GM12801 (cell line): Measurements from ENCODE around the gene THAP3.

Experiments
- TF ChIP-seq, protein P1 (sequence below): IDR thresholded peaks from one replicate; pipeline ENCODE4 v1.5.1; 2011; ENCODE audit warnings: control low read depth; ENCODE audit not compliant: insufficient read length; ENCODE audit errors: extremely low read depth

THAP3 gene

DNA sequence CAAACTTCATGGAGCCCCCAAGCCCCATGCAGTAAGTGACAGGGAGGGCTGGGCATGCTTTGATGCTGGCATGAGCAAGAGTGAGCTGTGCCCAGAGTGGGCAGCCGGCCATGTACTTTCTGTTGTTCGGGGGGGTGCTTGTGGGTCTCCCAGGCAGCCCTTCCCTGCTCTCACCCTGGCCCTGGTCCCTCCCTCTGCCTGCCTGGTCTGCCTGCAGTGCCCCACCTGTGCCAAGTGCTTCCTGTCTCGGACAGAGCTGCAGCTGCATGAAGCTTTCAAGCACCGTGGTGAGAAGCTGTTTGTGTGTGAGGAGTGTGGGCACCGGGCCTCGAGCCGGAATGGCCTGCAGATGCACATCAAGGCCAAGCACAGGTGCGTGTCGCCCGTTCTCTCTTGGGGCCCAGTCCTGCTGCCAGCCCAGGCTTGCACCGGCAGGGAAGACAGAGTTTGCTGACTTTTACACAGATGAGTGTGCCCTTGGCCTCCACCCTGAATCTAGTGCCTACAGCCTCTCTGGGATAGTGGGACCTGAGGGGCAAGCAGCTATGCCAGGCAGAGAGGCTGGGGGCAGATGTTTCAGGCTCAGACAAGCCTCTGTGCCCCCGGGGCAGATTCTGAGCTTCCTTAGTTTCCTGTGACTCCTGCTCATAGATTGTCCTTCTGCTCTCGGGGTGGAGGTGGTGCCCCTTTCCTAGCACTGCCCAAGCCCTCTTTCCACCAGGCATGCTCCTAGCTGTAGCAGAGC lies 37.2 kb upstream of the THAP3 start:
- TF ChIP-seq, protein P1, sequence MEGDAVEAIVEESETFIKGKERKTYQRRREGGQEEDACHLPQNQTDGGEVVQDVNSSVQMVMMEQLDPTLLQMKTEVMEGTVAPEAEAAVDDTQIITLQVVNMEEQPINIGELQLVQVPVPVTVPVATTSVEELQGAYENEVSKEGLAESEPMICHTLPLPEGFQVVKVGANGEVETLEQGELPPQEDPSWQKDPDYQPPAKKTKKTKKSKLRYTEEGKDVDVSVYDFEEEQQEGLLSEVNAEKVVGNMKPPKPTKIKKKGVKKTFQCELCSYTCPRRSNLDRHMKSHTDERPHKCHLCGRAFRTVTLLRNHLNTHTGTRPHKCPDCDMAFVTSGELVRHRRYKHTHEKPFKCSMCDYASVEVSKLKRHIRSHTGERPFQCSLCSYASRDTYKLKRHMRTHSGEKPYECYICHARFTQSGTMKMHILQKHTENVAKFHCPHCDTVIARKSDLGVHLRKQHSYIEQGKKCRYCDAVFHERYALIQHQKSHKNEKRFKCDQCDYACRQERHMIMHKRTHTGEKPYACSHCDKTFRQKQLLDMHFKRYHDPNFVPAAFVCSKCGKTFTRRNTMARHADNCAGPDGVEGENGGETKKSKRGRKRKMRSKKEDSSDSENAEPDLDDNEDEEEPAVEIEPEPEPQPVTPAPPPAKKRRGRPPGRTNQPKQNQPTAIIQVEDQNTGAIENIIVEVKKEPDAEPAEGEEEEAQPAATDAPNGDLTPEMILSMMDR, result no peak

DNA sequence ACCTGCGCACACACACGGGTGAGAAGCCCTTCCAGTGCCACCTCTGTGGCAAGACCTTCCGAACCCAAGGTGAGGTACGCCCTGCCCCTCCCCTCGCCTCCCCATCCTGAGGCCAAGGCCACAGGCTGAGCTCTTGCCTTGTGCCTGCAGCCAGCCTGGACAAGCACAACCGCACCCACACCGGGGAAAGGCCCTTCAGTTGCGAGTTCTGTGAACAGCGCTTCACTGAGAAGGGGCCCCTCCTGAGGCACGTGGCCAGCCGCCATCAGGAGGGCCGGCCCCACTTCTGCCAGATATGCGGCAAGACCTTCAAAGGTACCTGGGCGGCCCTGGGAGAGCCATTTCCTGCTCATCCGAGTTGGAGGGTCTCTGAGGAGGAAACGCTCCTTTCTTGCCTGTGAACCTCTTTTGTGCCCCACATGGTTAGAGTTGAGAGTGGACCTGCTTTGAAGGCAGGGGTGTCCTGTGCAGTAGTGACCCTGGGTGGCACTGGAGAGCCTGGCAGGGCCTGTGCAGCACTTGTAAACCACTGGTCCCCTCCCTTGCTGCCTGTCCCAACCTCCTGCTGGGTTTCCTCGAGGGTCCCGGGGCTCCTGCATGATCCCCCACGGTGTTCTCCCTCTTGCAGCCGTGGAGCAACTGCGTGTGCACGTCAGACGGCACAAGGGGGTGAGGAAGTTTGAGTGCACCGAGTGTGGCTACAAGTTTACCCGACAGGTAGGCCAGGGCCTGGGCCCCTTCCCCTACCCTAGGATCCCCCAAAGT lies 36.4 kb upstream of the THAP3 start:
- TF ChIP-seq, protein P1, result no peak

DNA sequence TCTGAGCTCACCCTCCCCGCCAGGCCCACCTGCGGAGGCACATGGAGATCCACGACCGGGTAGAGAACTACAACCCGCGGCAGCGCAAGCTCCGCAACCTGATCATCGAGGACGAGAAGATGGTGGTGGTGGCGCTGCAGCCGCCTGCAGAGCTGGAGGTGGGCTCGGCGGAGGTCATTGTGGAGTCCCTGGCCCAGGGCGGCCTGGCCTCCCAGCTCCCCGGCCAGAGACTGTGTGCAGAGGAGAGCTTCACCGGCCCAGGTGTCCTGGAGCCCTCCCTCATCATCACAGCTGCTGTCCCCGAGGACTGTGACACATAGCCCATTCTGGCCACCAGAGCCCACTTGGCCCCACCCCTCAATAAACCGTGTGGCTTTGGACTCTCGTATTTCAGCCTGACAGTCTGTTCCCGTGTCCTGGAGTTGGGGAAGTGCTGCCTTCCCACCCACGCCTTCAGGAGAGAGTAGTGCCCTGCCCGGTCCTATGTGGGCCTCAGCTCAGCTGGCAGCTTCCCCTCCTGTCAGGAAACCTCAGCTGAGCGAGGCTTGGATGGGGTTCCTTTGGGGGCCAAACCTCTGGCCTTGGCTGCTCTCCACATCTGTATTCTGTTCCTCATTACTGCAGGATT lies 35.7 kb upstream of the THAP3 start:
- TF ChIP-seq, protein P1, result no peak

DNA sequence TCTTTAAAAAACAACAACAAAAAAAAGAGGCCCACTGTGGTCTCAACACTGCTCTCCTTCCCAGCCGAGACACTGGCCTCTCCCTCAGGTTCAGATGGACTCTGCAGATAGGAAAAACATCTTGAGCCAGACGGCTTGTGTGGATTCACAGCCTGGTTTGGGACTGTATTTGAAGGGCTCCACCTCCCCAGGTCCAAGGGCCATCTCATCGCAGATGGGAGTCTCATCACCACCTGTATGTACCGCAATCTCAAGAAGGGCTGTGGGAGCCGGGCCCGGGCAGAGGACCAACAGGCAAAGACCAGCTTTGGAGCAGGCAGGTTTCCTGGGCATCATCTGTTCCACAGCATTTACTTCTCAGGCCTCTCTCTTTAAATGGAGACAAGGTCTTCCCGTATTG lies 34.6 kb upstream of the THAP3 start:
- TF ChIP-seq, protein P1, result no peak

DNA sequence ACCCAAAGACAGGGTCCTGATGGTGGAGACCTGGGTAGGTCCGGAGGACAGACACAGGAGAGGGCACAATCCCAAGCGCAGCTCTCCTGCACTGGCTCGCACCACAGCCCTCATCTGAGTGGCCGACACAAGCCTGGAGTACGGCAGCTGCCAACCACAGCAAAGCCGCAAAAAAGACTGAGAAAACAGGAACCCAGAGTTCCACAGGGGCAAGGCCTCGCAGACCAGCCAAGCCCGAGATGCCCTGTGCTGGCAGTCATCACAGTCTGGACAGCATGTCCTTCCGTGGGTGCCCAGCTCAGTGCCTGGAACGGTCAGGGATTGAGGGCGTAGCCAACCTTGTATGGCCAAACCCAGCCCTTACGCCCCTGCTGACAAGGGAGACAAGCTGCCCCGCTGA lies 33.4 kb upstream of the THAP3 start:
- TF ChIP-seq, protein P1, result no peak

DNA sequence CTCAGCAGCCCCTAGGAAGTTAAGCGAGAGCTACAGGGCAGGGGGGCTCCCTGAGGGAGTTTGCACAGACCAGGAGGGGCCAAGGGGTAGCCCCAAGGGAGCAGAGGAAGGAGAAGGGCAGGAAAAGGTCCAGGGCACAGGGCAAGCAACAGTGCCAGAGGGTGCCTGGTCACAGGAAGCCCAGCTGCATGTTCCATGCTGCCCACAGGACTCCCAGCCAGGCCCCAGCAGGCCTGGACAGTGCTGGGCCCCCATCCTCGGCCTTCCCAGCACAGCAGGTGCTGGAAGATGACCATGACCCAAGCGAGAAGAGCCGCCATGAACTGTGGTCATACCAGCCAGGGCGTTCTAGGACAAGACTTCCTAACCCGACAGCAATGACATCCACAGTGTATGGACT lies 33.0 kb upstream of the THAP3 start:
- TF ChIP-seq, protein P1, result no peak

DNA sequence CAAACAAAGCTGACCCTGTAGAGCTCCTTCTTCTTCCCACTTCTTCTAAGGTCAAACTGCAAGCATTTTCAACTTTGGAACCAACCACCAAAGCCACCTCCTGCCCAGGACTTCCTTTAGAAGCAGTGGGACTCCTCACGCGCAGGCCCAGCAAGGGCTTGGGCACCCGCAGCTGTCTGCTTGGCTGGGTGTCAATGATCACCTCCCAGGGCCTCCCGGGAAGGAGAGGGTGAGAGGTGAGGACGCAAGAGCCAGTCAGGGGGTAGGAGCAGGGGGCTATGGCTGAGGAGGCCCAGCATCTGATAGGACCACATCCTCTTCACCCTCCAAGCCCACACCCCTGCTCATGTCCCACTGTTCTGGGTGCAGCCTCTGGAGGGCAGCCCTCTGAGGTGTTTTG lies 32.2 kb upstream of the THAP3 start:
- TF ChIP-seq, protein P1, result no peak
